ENCODE measurements around the gene SURF2. TPM values are rescaled to one million over a fixed set of nuclear protein-coding genes. Genes with fewer than 3 reads are reported as not detected.

The SURF2 gene
- total RNA-seq, 3 donors from 2014 or later, result 8.7 to 15.0 (median 11.4) TPM

DNA sequence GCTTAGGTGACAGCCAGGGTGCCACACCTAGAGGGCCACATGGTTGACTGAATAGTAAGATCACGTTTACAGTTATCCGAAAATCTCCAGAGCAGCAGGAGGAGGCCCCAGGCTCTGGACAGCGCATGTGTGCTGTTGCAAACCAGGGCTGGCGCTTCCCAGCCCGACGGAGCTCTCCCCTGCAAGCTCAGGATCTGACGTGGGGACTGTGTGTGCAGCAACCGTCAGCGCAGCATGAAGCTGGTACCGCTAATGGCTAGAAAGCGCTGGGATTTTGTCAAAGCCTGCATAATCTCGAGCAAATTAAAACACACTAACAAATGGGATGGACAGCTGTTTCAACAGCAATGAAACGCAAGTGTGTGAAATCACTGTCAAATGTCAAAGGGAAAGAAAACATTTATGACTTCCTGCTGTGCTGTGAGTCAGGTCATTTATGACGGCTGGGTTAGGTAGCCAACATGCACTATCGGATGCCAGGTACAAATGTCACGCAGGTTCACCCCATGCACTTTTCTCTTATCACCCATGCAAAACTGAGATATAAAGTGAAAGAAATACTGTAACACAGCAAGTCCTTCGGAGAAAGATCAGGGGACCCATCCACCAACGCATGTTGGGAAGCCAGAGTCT lies 12.0 kb downstream of the SURF2 start:
- peaks cover 11% of the 10 kb centered on the region for H3K36me3 ChIP-seq (ENCODE audit: low read depth)
- H3K4me1 ChIP-seq (ENCODE audit: low read depth), result peaks cover 40% of the 10 kb centered on the region
- H3K4me3 ChIP-seq, result no peak overlapping the region
- TF ChIP-seq, protein P1, sequence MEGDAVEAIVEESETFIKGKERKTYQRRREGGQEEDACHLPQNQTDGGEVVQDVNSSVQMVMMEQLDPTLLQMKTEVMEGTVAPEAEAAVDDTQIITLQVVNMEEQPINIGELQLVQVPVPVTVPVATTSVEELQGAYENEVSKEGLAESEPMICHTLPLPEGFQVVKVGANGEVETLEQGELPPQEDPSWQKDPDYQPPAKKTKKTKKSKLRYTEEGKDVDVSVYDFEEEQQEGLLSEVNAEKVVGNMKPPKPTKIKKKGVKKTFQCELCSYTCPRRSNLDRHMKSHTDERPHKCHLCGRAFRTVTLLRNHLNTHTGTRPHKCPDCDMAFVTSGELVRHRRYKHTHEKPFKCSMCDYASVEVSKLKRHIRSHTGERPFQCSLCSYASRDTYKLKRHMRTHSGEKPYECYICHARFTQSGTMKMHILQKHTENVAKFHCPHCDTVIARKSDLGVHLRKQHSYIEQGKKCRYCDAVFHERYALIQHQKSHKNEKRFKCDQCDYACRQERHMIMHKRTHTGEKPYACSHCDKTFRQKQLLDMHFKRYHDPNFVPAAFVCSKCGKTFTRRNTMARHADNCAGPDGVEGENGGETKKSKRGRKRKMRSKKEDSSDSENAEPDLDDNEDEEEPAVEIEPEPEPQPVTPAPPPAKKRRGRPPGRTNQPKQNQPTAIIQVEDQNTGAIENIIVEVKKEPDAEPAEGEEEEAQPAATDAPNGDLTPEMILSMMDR (IDR thresholded peaks at IDR 0.05), result no peak
- H3K9me3 ChIP-seq, result no peaks in the 10 kb centered on the region
- intact Hi-C loops (cut with DNase I, micrococcal nuclease), result no loop called here
- DNase-seq, result peak in 1 of 3 donors; percentile 59
- ATAC-seq, result peak; percentile 92

DNA sequence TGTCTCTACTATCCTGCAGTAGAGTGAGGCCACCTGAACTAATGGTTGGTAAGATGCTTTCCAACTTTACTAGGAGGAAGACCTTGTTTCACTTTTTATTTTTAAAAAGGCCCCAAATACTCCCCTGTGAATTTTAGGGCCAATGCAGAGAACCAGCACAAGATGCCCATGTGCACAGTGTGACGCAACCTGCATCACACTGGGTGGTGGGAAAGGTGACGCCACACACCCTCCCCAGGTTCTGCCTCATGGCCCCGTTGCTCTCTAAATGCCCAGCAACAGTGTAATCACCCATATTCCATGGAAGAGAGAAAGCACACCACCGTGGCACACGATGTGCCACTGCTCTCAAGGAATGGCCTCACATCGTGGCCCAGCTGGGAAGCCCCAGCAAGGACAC lies 13.1 kb downstream of the SURF2 start:
- H3K4me1 ChIP-seq (ENCODE audit: low read depth), result peaks cover 45% of the 10 kb centered on the region
- H3K36me3 ChIP-seq (ENCODE audit: low read depth), result peaks cover 5% of the 10 kb centered on the region
- DNase-seq, result no peak
- TF ChIP-seq, protein P1 (IDR thresholded peaks at IDR 0.05), result no peak
- ATAC-seq, result no peak
- H3K4me3 ChIP-seq, result no peak overlapping the region
- intact Hi-C loops (cut with DNase I, micrococcal nuclease), result no loop called here
- no peaks in the 10 kb centered on the region for H3K9me3 ChIP-seq

DNA sequence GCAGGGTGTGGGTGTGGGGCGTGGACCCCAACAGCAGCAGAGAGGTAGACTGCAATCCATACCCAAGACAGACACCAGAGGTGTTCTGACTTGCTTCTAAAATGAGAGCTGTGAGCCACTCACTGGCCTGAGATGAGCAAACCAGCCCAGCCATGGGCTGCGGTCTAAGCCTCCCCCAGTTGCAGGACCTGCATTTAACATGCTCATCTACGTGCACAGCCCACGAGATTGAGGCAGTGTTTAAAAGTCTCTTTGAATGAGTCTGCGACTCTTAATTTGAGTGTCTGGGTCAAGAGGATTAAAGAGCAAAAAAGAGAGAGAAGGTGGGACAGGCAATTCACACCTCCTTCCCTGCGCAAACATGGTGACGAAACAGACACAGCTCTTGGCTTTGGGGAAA lies 13.6 kb downstream of the SURF2 start:
- H3K36me3 ChIP-seq (ENCODE audit: low read depth), result peaks cover 5% of the 10 kb centered on the region
- H3K4me1 ChIP-seq (ENCODE audit: low read depth), result peaks cover 49% of the 10 kb centered on the region
- no peaks in the 10 kb centered on the region for H3K9me3 ChIP-seq
- no peak for ATAC-seq
- intact Hi-C loops (cut with DNase I, micrococcal nuclease), result no loop called here
- no peak overlapping the region for H3K4me3 ChIP-seq
- TF ChIP-seq, protein P1 (IDR thresholded peaks at IDR 0.05), result no peak
- DNase-seq, result no peak

DNA sequence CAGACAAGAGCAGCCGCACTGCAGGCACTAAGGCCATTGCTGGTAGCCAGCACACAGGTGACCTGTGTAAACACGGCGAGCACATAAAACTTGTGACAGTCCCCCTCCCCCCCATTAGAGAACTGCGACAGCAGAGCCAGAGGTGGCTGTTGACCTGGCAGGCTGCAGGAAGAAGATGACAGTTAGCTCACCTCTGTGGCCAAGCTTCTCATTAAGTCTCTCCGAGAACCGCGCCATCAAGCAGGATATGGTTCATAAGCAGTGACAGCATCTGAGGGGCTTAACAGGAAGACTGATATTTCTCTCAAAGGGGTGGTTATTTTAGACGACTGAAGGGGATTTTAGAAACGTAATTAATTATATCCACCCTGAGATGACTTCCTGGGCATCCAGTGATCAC lies 14.3 kb downstream of the SURF2 start:
- H3K36me3 ChIP-seq (ENCODE audit: low read depth), result peaks cover 5% of the 10 kb centered on the region
- no peaks in the 10 kb centered on the region for H3K9me3 ChIP-seq
- H3K4me3 ChIP-seq, result no peak overlapping the region
- DNase-seq (peak in 1 of 3 donors; percentile 25), ATAC-seq (peak; percentile 16)
- TF ChIP-seq, protein P1 (IDR thresholded peaks at IDR 0.05), result no peak
- H3K4me1 ChIP-seq (ENCODE audit: low read depth), result peaks cover 50% of the 10 kb centered on the region
- intact Hi-C loops (cut with DNase I, micrococcal nuclease), result no loop called here

DNA sequence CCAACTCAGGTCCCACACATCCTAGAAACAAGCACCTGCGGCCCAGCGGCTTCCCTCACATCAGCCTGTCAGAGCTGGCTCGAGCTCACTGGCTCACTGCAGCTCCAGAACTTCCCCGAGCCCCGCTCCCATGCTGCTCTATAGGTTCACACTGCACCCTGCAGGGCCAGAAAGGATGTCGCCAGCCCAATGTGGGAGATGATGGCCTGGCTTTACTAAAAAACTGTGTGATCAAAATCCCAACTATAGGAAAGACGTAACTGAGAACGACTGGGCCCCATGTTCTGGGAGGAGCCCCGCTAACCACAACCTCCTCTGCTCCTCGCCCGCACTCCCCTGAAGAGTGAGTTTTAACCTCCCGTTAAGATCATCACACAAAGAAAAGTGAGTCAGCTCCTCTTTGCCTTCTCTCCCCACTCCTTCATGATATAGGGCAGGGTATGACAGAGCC lies 14.9 kb downstream of the SURF2 start:
- TF ChIP-seq, protein P1 (IDR thresholded peaks at IDR 0.05), result no peak
- no peaks in the 10 kb centered on the region for H3K9me3 ChIP-seq
- no peak for DNase-seq
- no peak overlapping the region for H3K4me3 ChIP-seq
- intact Hi-C loops (cut with DNase I, micrococcal nuclease), result no loop called here
- H3K4me1 ChIP-seq (ENCODE audit: low read depth), result peaks cover 50% of the 10 kb centered on the region
- peaks cover 5% of the 10 kb centered on the region for H3K36me3 ChIP-seq (ENCODE audit: low read depth)
- no peak for ATAC-seq
